ENCODE results near the gene PEPD. TPM values are rescaled to one million over a fixed set of nuclear protein-coding genes. Genes with fewer than 3 reads are reported as not detected.

Gene PEPD
- total RNA-seq, 4 donors from 2014 or later: 116 to 1,166 (median 748) TPM

- no peaks in the 10 kb centered on the region for H3K27me3 ChIP-seq
- DNase-seq: no peak
- TF ChIP-seq, protein P1, sequence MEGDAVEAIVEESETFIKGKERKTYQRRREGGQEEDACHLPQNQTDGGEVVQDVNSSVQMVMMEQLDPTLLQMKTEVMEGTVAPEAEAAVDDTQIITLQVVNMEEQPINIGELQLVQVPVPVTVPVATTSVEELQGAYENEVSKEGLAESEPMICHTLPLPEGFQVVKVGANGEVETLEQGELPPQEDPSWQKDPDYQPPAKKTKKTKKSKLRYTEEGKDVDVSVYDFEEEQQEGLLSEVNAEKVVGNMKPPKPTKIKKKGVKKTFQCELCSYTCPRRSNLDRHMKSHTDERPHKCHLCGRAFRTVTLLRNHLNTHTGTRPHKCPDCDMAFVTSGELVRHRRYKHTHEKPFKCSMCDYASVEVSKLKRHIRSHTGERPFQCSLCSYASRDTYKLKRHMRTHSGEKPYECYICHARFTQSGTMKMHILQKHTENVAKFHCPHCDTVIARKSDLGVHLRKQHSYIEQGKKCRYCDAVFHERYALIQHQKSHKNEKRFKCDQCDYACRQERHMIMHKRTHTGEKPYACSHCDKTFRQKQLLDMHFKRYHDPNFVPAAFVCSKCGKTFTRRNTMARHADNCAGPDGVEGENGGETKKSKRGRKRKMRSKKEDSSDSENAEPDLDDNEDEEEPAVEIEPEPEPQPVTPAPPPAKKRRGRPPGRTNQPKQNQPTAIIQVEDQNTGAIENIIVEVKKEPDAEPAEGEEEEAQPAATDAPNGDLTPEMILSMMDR (IDR thresholded peaks at IDR 0.05): no peak
- TF ChIP-seq POLR2A (IDR thresholded peaks at IDR 0.05): no peak
- H3K4me1 ChIP-seq: peaks cover 0 to 9% (median 0%) of the 10 kb centered on the region in 4 donors
- no peak overlapping the region for H3K4me3 ChIP-seq
- peaks cover 0 to 44% (median 0%) of the 10 kb centered on the region in 3 donors for H3K36me3 ChIP-seq
- H3K27ac ChIP-seq: no peak overlapping the region
- no peaks in the 10 kb centered on the region for H3K9me3 ChIP-seq
Measured at GRCh38 chr19:33512021-33512420, 9.6 kb downstream of the PEPD start.

- no peak overlapping the region for H3K27ac ChIP-seq
- H3K36me3 ChIP-seq: peaks cover 0 to 44% (median 0%) of the 10 kb centered on the region in 3 donors
- no peak overlapping the region for H3K4me3 ChIP-seq
- TF ChIP-seq, protein P1 (IDR thresholded peaks at IDR 0.05): no peak
- TF ChIP-seq POLR2A (IDR thresholded peaks at IDR 0.05): no peak
- no peak for DNase-seq
- H3K27me3 ChIP-seq: no peaks in the 10 kb centered on the region
- H3K4me1 ChIP-seq: peaks cover 0 to 5% (median 0%) of the 10 kb centered on the region in 4 donors
- no peaks in the 10 kb centered on the region for H3K9me3 ChIP-seq
Measured at GRCh38 chr19:33511346-33511745, 10.2 kb downstream of the PEPD start.

DNA sequence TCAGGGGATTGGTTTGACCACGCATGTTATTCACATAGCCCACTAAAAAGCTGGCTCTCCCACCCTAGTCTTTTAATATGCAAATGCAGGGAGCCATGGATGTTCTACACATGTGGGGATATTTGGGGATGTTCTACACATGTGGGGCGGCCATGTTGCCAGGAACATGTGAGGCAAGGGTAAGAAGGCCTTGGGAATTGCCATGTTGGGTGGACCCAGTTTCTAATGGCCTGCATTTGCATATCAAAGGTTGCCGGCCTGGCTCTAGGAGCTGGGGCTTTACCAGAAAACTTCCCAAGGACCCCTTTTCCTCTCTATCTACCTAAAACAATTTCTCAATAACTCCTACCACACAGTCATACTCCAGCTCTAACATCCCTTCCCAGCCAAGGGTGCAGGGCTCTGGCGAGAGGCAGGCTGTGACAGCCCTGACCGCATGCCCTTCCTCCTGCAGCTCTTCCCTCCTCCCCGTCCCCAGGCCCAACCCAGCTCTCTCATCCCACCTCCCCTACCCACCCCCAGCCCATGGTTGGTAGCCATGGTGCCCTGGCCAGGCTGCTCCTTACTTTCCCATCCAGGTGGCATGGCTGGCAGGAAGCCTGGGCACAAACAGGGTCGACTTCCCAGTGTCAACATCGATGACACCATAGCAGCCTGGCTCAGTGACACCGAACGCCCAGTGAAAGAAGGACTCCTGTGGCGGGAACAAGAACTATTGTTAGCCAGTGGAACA is 11.0 kb downstream of the PEPD start:
- DNase-seq: no peak
- Histone ChIP-seq H3K4me3 (no peak overlapping the region), H3K9me3 (no peaks in the 10 kb centered on the region), H3K36me3 (peaks cover 0 to 44% (median 0%) of the 10 kb centered on the region in 3 donors), H3K27ac (no peak overlapping the region), H3K4me1 (peaks cover 0 to 3% (median 0%) of the 10 kb centered on the region in 4 donors), H3K27me3 (no peaks in the 10 kb centered on the region)
- no peak for TF ChIP-seq POLR2A (IDR thresholded peaks at IDR 0.05)
- TF ChIP-seq, protein P1 (IDR thresholded peaks at IDR 0.05): no peak

- H3K4me1 ChIP-seq: no peaks in the 10 kb centered on the region
- H3K27ac ChIP-seq: peak overlapping the region in 3 of 4 donors; percentile 32 to 83 (median 74)
- TF ChIP-seq POLR2A (IDR thresholded peaks at IDR 0.05): no peak
- TF ChIP-seq, protein P1 (IDR thresholded peaks at IDR 0.05): no peak
- no peaks in the 10 kb centered on the region for H3K27me3 ChIP-seq
- H3K36me3 ChIP-seq: peaks cover 0 to 48% (median 0%) of the 10 kb centered on the region in 3 donors
- H3K4me3 ChIP-seq: no peak overlapping the region
- H3K9me3 ChIP-seq: no peaks in the 10 kb centered on the region
- no peak for DNase-seq
Measured at GRCh38 chr19:33509774-33510173, 11.8 kb downstream of the PEPD start.

- Histone ChIP-seq H3K9me3 (no peaks in the 10 kb centered on the region), H3K4me1 (no peaks in the 10 kb centered on the region), H3K27me3 (no peaks in the 10 kb centered on the region), H3K36me3 (peaks cover 0 to 46% (median 0%) of the 10 kb centered on the region in 3 donors), H3K4me3 (no peak overlapping the region), H3K27ac (peak overlapping the region in 3 of 4 donors; percentile 32 to 83 (median 74))
- DNase-seq: peak in 1 of 3 donors; percentile 64
- TF ChIP-seq POLR2A (IDR thresholded peaks at IDR 0.05): no peak
- TF ChIP-seq, protein P1 (IDR thresholded peaks at IDR 0.05): no peak
Measured at GRCh38 chr19:33508941-33509614, 12.5 kb downstream of the PEPD start.

All from Peyer's patch (tissue), 4 donors.